Mononuclear cell (primary cell): ENCODE measurements around the gene CYBC1. TPM values are rescaled to one million over a fixed set of nuclear protein-coding genes. Genes with fewer than 3 reads are reported as not detected.

ENCODE experiments used
- H3K27me3 ChIP-seq: 2 replicates; pipeline ENCODE4 v1.6.0; 2011; ENCODE audit warnings: low read length, control low read depth; ENCODE audit not compliant: insufficient read depth
- H3K4me1 ChIP-seq: 2 replicates; pipeline ENCODE4 v1.5.1; 2011; ENCODE audit warnings: mild to moderate bottlenecking, low read length, control low read depth; ENCODE audit not compliant: insufficient read depth
- H3K4me3 ChIP-seq: 2 replicates; pipeline ENCODE4 v1.5.1; 2011; ENCODE audit warnings: mild to moderate bottlenecking, low read length, moderate library complexity
- H3K9me3 ChIP-seq: 2 replicates; pipeline ENCODE4 v1.5.1; 2011; ENCODE audit warnings: low read depth, mild to moderate bottlenecking, control low read depth, low read length
- total RNA-seq: library from RNA; depleted of rRNA; stranded (reverse); fragments of >200 nt; gene quantifications from one replicate; pipeline ENCODE4 v1.2.3, GENCODE V29; 2012

CYBC1 gene
- total RNA-seq, 1 donor: 32.4 TPM

GRCh38 chr17:82445542-82445941, 5.0 kb downstream of the CYBC1 start:
- H3K27me3 ChIP-seq: no peaks in the 10 kb centered on the region
- no peaks in the 10 kb centered on the region for H3K9me3 ChIP-seq
- H3K4me3 ChIP-seq: no peak overlapping the region
- H3K4me1 ChIP-seq: peaks cover 55% of the 10 kb centered on the region

GRCh38 chr17:82444941-82445521, 5.5 kb downstream of the CYBC1 start:
- Histone ChIP-seq H3K9me3 (no peaks in the 10 kb centered on the region), H3K27me3 (no peaks in the 10 kb centered on the region), H3K4me3 (no peak overlapping the region), H3K4me1 (peaks cover 60% of the 10 kb centered on the region)

- no peak overlapping the region for H3K4me3 ChIP-seq
- H3K9me3 ChIP-seq: no peaks in the 10 kb centered on the region
- H3K4me1 ChIP-seq: peaks cover 63% of the 10 kb centered on the region
- H3K27me3 ChIP-seq: no peaks in the 10 kb centered on the region
These were observed 6.2 kb downstream of the CYBC1 start for GRCh38 chr17:82444284-82444893.

GRCh38 chr17:82443465-82444283, 6.9 kb downstream of the CYBC1 start:
- Histone ChIP-seq H3K4me1 (peaks cover 56% of the 10 kb centered on the region), H3K4me3 (no peak overlapping the region), H3K9me3 (no peaks in the 10 kb centered on the region), H3K27me3 (no peaks in the 10 kb centered on the region)

- H3K4me1 ChIP-seq: peaks cover 51% of the 10 kb centered on the region
These were observed 7.7 kb downstream of the CYBC1 start for GRCh38 chr17:82442643-82443464.

GRCh38 chr17:82441691-82442487, 8.7 kb downstream of the CYBC1 start:
- peaks cover 44% of the 10 kb centered on the region for H3K4me1 ChIP-seq

More at GRCh38 chr17:82442643-82443464, 7.7 kb downstream of the CYBC1 start:
- H3K27me3 ChIP-seq: no peaks in the 10 kb centered on the region
- H3K4me3 ChIP-seq: no peak overlapping the region
- H3K9me3 ChIP-seq: no peaks in the 10 kb centered on the region

GRCh38 chr17:82440991-82441627, 9.4 kb downstream of the CYBC1 start:
- Histone ChIP-seq H3K4me1 (peaks cover 41% of the 10 kb centered on the region), H3K9me3 (no peaks in the 10 kb centered on the region), H3K27me3 (no peaks in the 10 kb centered on the region), H3K4me3 (no peak overlapping the region)

More at GRCh38 chr17:82441691-82442487, 8.7 kb downstream of the CYBC1 start:
- Histone ChIP-seq H3K4me3 (no peak overlapping the region), H3K9me3 (no peaks in the 10 kb centered on the region), H3K27me3 (no peaks in the 10 kb centered on the region)

- Histone ChIP-seq H3K4me3 (no peak overlapping the region), H3K27me3 (no peaks in the 10 kb centered on the region), H3K4me1 (peaks cover 40% of the 10 kb centered on the region), H3K9me3 (no peaks in the 10 kb centered on the region)
These were observed 10.0 kb downstream of the CYBC1 start for GRCh38 chr17:82440469-82440981.

- H3K27me3 ChIP-seq: no peaks in the 10 kb centered on the region
- no peak overlapping the region for H3K4me3 ChIP-seq
- H3K4me1 ChIP-seq: peaks cover 39% of the 10 kb centered on the region
- no peaks in the 10 kb centered on the region for H3K9me3 ChIP-seq
These were observed 10.7 kb downstream of the CYBC1 start for GRCh38 chr17:82439829-82440365.

GRCh38 chr17:82439194-82439828, 11.2 kb downstream of the CYBC1 start:
- H3K4me3 ChIP-seq: no peak overlapping the region
- no peaks in the 10 kb centered on the region for H3K27me3 ChIP-seq
- peaks cover 44% of the 10 kb centered on the region for H3K4me1 ChIP-seq
- no peaks in the 10 kb centered on the region for H3K9me3 ChIP-seq

GRCh38 chr17:82438401-82439193, 12.0 kb downstream of the CYBC1 start:
- peaks cover 52% of the 10 kb centered on the region for H3K4me1 ChIP-seq
- no peaks in the 10 kb centered on the region for H3K27me3 ChIP-seq
- no peaks in the 10 kb centered on the region for H3K9me3 ChIP-seq
- no peak overlapping the region for H3K4me3 ChIP-seq

GRCh38 chr17:82437325-82437668, 13.3 kb downstream of the CYBC1 start:
- Histone ChIP-seq H3K4me3 (no peak overlapping the region), H3K4me1 (peaks cover 54% of the 10 kb centered on the region)

More at GRCh38 chr17:82437325-82437668, 13.3 kb downstream of the CYBC1 start:
- Histone ChIP-seq H3K27me3 (no peaks in the 10 kb centered on the region), H3K9me3 (no peaks in the 10 kb centered on the region)
